K562 (cell line): ENCODE measurements around the gene SLFNL1. TPM values are rescaled to one million over a fixed set of nuclear protein-coding genes. Genes with fewer than 3 reads are reported as not detected.

Experiments used
- ARHGAP35 ChIP-seq: fragments of 450-650 bp; IDR thresholded peaks from 2 replicates; pipeline ENCODE4 v1.6.1; 2018; ENCODE audit not compliant: partially characterized antibody
- BACH1 ChIP-seq: fragments of 200-800 bp; sonication (Bioruptor generic); IDR thresholded peaks from 2 replicates; pipeline ENCODE4 v1.6.1; 2016; ENCODE audit warnings: missing genetic modification characterization, missing compliant biosample characterization
- CHD1 ChIP-seq: fragments of 200-600 bp; sonication (generic); IDR thresholded peaks from one replicate; pipeline ENCODE4 v1.6.1; 2012; ENCODE audit warnings: mild to moderate bottlenecking, moderate library complexity, low read length, inconsistent platforms
- COPS2 ChIP-seq: fragments of 450-650 bp; conservative IDR thresholded peaks from 2 replicates; pipeline ENCODE4 v1.6.1; 2016; ENCODE audit warnings: mild to moderate bottlenecking, moderate library complexity
- CREB5 ChIP-seq: fragments of 250-450 bp; sonication (Bioruptor Pico); IDR thresholded peaks from 2 replicates; pipeline ENCODE4 v1.5.0; 2020; ENCODE audit warnings: mild to moderate bottlenecking
- CREM ChIP-seq: IDR thresholded peaks from 2 replicates; pipeline ENCODE4 v1.6.1; 2014; ENCODE audit warnings: antibody characterized with exemption, low read depth
- ESRRB ChIP-seq: fragments of 250-450 bp; sonication (Bioruptor Pico); IDR thresholded peaks from 2 replicates; pipeline ENCODE4 v1.5.0; 2020; ENCODE audit warnings: mild to moderate bottlenecking, moderate library complexity, borderline replicate concordance
- EWSR1 ChIP-seq: fragments of 450-650 bp; IDR thresholded peaks from 2 replicates; pipeline ENCODE4 v1.6.1; 2018; ENCODE audit warnings: borderline replicate concordance, mild to moderate bottlenecking, low read depth, moderate library complexity; ENCODE audit not compliant: partially characterized antibody
- GABPB2 ChIP-seq: fragments of 250-450 bp; sonication (Bioruptor Pico); conservative IDR thresholded peaks from 2 replicates; pipeline ENCODE4 v1.5.1; 2021; ENCODE audit warnings: mild to moderate bottlenecking
- GTF2E2 ChIP-seq: fragments of 200-800 bp; sonication (Bioruptor generic); IDR thresholded peaks from 2 replicates; pipeline ENCODE4 v1.6.1; 2016; ENCODE audit warnings: missing genetic modification characterization, missing compliant biosample characterization
- HDAC1 ChIP-seq, 2 experiments: fragments of 450-650 bp; IDR thresholded peaks; 2 replicates each; pipeline ENCODE4 v1.6.1; 2016 to 2017; ENCODE audit warnings: inconsistent platforms in 1 of 2, mild to moderate bottlenecking in 1 of 2, moderate library complexity in 1 of 2
- HNRNPL ChIP-seq: fragments of 200-400 bp; formaldehyde crosslinking; IDR thresholded peaks from 2 replicates; pipeline ENCODE4 v1.6.1; 2017; ENCODE audit warnings: low read depth, mild to moderate bottlenecking, low read length
- MTA2 ChIP-seq: fragments of 450-650 bp; IDR thresholded peaks from 2 replicates; pipeline ENCODE4 v1.6.1; 2016; ENCODE audit warnings: low read depth
- NCOA1 ChIP-seq: fragments of 450-650 bp; IDR thresholded peaks from 2 replicates; pipeline ENCODE4 v1.6.1; 2016; ENCODE audit warnings: low read depth
- NFATC3 ChIP-seq: fragments of 450-650 bp; IDR thresholded peaks from 2 replicates; pipeline ENCODE4 v1.6.1; 2017; ENCODE audit warnings: mild to moderate bottlenecking
- NRF1 ChIP-seq, 2 experiments: fragments of 450-650 bp; IDR thresholded peaks in 1 of 2; conservative IDR thresholded peaks in 1 of 2; 2 replicates each; pipeline ENCODE4 v1.6.1; 2014; ENCODE audit warnings: mild to moderate bottlenecking in 2 of 2
- RB1 ChIP-seq: fragments of 450-650 bp; IDR thresholded peaks from 2 replicates; pipeline ENCODE4 v1.6.1; 2017; ENCODE audit warnings: low read depth, mild to moderate bottlenecking
- RHOXF2B ChIP-seq: fragments of 250-450 bp; sonication (Bioruptor Pico); conservative IDR thresholded peaks from 2 replicates; pipeline ENCODE4 v1.5.1; 2021
- RNF2 ChIP-seq: sonication (generic); IDR thresholded peaks from 2 replicates; pipeline ENCODE4 v1.6.1; 2016
- SMAD2 ChIP-seq: fragments of 150-350 bp; IDR thresholded peaks from 2 replicates; pipeline ENCODE4 v1.6.1; 2014; ENCODE audit warnings: low read depth, mild to moderate bottlenecking, low read length
- TAF7 ChIP-seq: fragments of 450-650 bp; IDR thresholded peaks from 2 replicates; pipeline ENCODE4 v1.6.1; 2016; ENCODE audit warnings: missing genetic modification characterization, missing compliant biosample characterization
- ZC3H8 ChIP-seq: fragments of 450-650 bp; IDR thresholded peaks from 2 replicates; pipeline ENCODE4 v1.6.1; 2017
- ZNF133 ChIP-seq: fragments of 250-450 bp; sonication (Bioruptor Pico); IDR thresholded peaks from 2 replicates; pipeline ENCODE4 v1.4.0; 2020; ENCODE audit warnings: mild to moderate bottlenecking
- ZNF184 ChIP-seq: sonication (generic); formaldehyde crosslinking; IDR thresholded peaks from 2 replicates; pipeline ENCODE4 v1.5.0; 2020; ENCODE audit warnings: missing genetic modification reagents
- ZNF277 ChIP-seq: fragments of 250-450 bp; sonication (Bioruptor Pico); IDR thresholded peaks from 2 replicates; pipeline ENCODE4 v1.8.0; 2022; ENCODE audit warnings: inconsistent platforms, mild to moderate bottlenecking, moderate library complexity, borderline replicate concordance
- ZNF431 ChIP-seq: sonication (generic); formaldehyde crosslinking; IDR thresholded peaks from 2 replicates; pipeline ENCODE4 v1.8.0; 2022; ENCODE audit warnings: mild to moderate bottlenecking, missing genetic modification reagents
- ZNF444 ChIP-seq: fragments of 250-450 bp; sonication (Bioruptor Pico); IDR thresholded peaks from 2 replicates; pipeline ENCODE4 v1.4.0; 2020; ENCODE audit warnings: mild to moderate bottlenecking, moderate library complexity
- ZNF668 ChIP-seq: fragments of 250-450 bp; sonication (Bioruptor Pico); IDR thresholded peaks from 2 replicates; pipeline ENCODE4 v1.8.0; 2022; ENCODE audit warnings: mild to moderate bottlenecking, inconsistent platforms
- ZNF778 ChIP-seq: fragments of 450-650 bp; formaldehyde crosslinking; IDR thresholded peaks from 2 replicates; pipeline ENCODE4 v1.4.0; 2020; ENCODE audit warnings: mild to moderate bottlenecking, moderate library complexity
- ZNF780A ChIP-seq: fragments of 250-450 bp; sonication (Bioruptor Pico); IDR thresholded peaks from 2 replicates; pipeline ENCODE4 v1.5.0; 2021; ENCODE audit warnings: mild to moderate bottlenecking
- ZSCAN29 ChIP-seq: fragments of 450-650 bp; IDR thresholded peaks from 2 replicates; pipeline ENCODE4 v1.6.1; 2017
- polyA plus RNA-seq, 8 experiments: library from polyadenylated mRNA; depleted of rRNA in 4 of 8; stranded (reverse) in 5 of 8; unstranded in 3 of 8; fragments of >200 nt; fragmentation: Nextera tagmentation in 2 of 8; fragmentation: Illumina TruSeq in 1 of 8; extraction: Ambion mirVana in 2 of 8; extraction: Trizol in 1 of 8; gene quantifications; 2 replicates each; pipeline versions ENCODE4 v1.2.1 to v1.2.3, GENCODE V29; 2011 to 2014; ENCODE audit warnings: inconsistent platforms in 1 of 8, missing spikeins in 1 of 8
- total RNA-seq, 7 experiments: library from RNA; depleted of rRNA in 6 of 7; stranded (reverse); fragments of >200 nt in 6 of 7; fragmentation: Illumina TruSeq in 2 of 7; extraction: Trizol in 2 of 7; gene quantifications; 2 replicates each; pipeline versions ENCODE4 v1.2.1 to v1.2.3, GENCODE V29; 2011 to 2021; ENCODE audit warnings: low replicate concordance in 1 of 7

Gene SLFNL1
- total and polyA plus RNA-seq, 9 of the 15 experiments (the other 6 are each of a cell fraction or from before 2014, with no cell fraction given), result 0.05 to 0.14 (median 0.06) TPM; not detected in 5

GRCh38 chr1:40980068-40980452 is 41.5 kb downstream of the SLFNL1 start (continued):
- TF ChIP-seq ESRRB (no peak), NFATC3 (no peak), ZSCAN29 (no peak), ZNF780A (CRISPR knock-in tag) (no peak), HDAC1 (IDR thresholded peaks at IDR 0.05) (no peak), GABPB2 (CRISPR knock-in tag) (no peak), GTF2E2 (peak; percentile 58), MTA2 (no peak), RB1 (0 out of 2 replicates have a peak, but pooled peaks have one; percentile 9), RHOXF2B (CRISPR knock-in tag) (no peak), TAF7 (tag) (no peak), ZNF277 (CRISPR knock-in tag) (no peak), BACH1 (tag) (no peak), RNF2 (no peak), CHD1 (no peak), CREB5 (no peak), NRF1 (conservative IDR thresholded peaks at IDR 0.05 in 1 of 2, IDR thresholded peaks at IDR 0.05 in 1 of 2) (no peak), EWSR1 (no peak), ZNF778 (CRISPR knock-in tag) (no peak), ARHGAP35 (no peak), ZC3H8 (no peak), ZNF668 (CRISPR knock-in tag) (no peak), NCOA1 (no peak), COPS2 (no peak), ZNF431 (CRISPR knock-in tag) (no peak), ZNF184 (CRISPR knock-in tag) (no peak), ZNF133 (CRISPR knock-in tag) (no peak), ZNF444 (CRISPR knock-in tag) (no peak), SMAD2 (no peak), HNRNPL (no peak), CREM (no peak)
